Small intestine (tissue), 7 donors: ENCODE measurements around the gene CACNG4. TPM values are rescaled to one million over a fixed set of nuclear protein-coding genes. Genes with fewer than 3 reads are reported as not detected.

ENCODE experiments used
- DNase-seq, 2 donors: peaks; one replicate each; pipeline versions ENCODE4 v3.0.0 to v3.0.0-alpha.2; 2013
- FAIRE-seq: peaks from 2 replicates; lab custom pipeline; 2012; peaks lifted over from hg19 to GRCh38; lab: Jason Lieb, UNC
- H3K27ac ChIP-seq, 3 donors: one replicate each; pipeline ENCODE4 v1.5.1; 2013; ENCODE audit warnings: low read length in 2 of 3, mild to moderate bottlenecking in 2 of 3, control low read depth in 1 of 3, inconsistent platforms in 1 of 3, low read depth in 1 of 3, moderate library complexity in 1 of 3
- H3K27me3 ChIP-seq, 3 donors: one replicate each; pipeline ENCODE4 v1.6.1; 2013; ENCODE audit warnings: low read length in 3 of 3, inconsistent platforms in 1 of 3; ENCODE audit not compliant: control insufficient read depth in 3 of 3, insufficient read depth in 3 of 3
- H3K36me3 ChIP-seq, 3 donors: one replicate each; pipeline ENCODE4 v1.6.1; 2013; ENCODE audit warnings: low read length in 3 of 3, inconsistent platforms in 1 of 3, low read depth in 1 of 3, mild to moderate bottlenecking in 1 of 3, moderate library complexity in 1 of 3; ENCODE audit not compliant: control insufficient read depth in 3 of 3, insufficient read depth in 2 of 3
- H3K4me1 ChIP-seq, 3 donors: one replicate each; pipeline ENCODE4 v1.6.1; 2013; ENCODE audit warnings: low read length in 2 of 3, inconsistent platforms in 1 of 3, low read depth in 1 of 3, mild to moderate bottlenecking in 1 of 3, moderate library complexity in 1 of 3; ENCODE audit not compliant: control insufficient read depth in 3 of 3, insufficient read depth in 2 of 3
- H3K4me3 ChIP-seq, 3 donors: one replicate each; pipeline ENCODE4 v1.5.1; 2013; ENCODE audit warnings: low read length in 3 of 3, control low read depth in 1 of 3, inconsistent platforms in 1 of 3, low read depth in 1 of 3, mild to moderate bottlenecking in 1 of 3, moderate library complexity in 1 of 3
- H3K9me3 ChIP-seq, 2 donors: one replicate each; pipeline ENCODE4 v1.6.1; 2013; ENCODE audit warnings: low read depth in 1 of 2, low read length in 1 of 2; ENCODE audit not compliant: control insufficient read depth in 2 of 2, insufficient read depth in 1 of 2
- WGBS, 3 donors: extraction: QIAGEN DNeasy Blood & Tissue Kit; methylation state at CpG; one replicate each; pipeline ENCODE4 v1.1.7; 2013; 5-methylcytosine and 5-hydroxymethylcytosine counted together
- polyA plus RNA-seq, 4 donors: library from polyadenylated mRNA; stranded (reverse) in 3 of 4; unstranded in 1 of 4; fragments of 200-250 nt in 3 of 4; fragments of 120-200 nt in 1 of 4; gene quantifications; one replicate each; pipeline versions ENCODE4 v1.2.1 to v1.2.3, GENCODE V29; 2013
- donor health status: healthy with polysubstance abuse.
- donor health status: control.
- donor health status: control.
- donor health status: Bipolar disorder and iron deficiency.
- donor health status: healthy.

The CACNG4 gene
- polyA plus RNA-seq, 4 donors: 0.27 to 0.64 (median 0.51) TPM; not detected in 1

- DNase-seq (no peak), FAIRE-seq (no peak)
- Histone ChIP-seq H3K4me3 (no peak overlapping the region), H3K27me3 (no peaks in the 10 kb centered on the region), H3K27ac (no peak overlapping the region), H3K36me3 (no peaks in the 10 kb centered on the region), H3K9me3 (peaks cover 0 to 8% of the 10 kb centered on the region in 2 donors), H3K4me1 (no peaks in the 10 kb centered on the region)
- WGBS, 3 donors: 74 to 80% (median 78%) methylated on average over 8 of the region's 8 CpGs
These were observed 38.6 kb upstream of the CACNG4 start for GRCh38 chr17:66925811-66926500.

GRCh38 chr17:66928949-66929348, 35.6 kb upstream of the CACNG4 start:
- DNase-seq (no peak), FAIRE-seq (no peak)
- Histone ChIP-seq H3K27ac (no peak overlapping the region), H3K36me3 (no peaks in the 10 kb centered on the region), H3K4me3 (no peak overlapping the region), H3K9me3 (no peaks in the 10 kb centered on the region), H3K4me1 (no peaks in the 10 kb centered on the region), H3K27me3 (peaks cover 0 to 2% (median 0%) of the 10 kb centered on the region in 3 donors)
- 84 to 86% (median 85%) methylated on average over 5 of the region's 5 CpGs for WGBS, 3 donors

GRCh38 chr17:66929591-66929990, 34.9 kb upstream of the CACNG4 start:
- DNase-seq (no peak), FAIRE-seq (no peak)
- Histone ChIP-seq H3K36me3 (no peaks in the 10 kb centered on the region), H3K4me1 (no peaks in the 10 kb centered on the region), H3K9me3 (no peaks in the 10 kb centered on the region), H3K4me3 (no peak overlapping the region), H3K27ac (no peak overlapping the region), H3K27me3 (peaks cover 0 to 2% (median 0%) of the 10 kb centered on the region in 3 donors)
- WGBS, 3 donors: 12 to 33% (median 31%) methylated on average over 1 of the region's 1 CpG

GRCh38 chr17:66930933-66931332, 33.6 kb upstream of the CACNG4 start:
- H3K4me3 ChIP-seq: no peak overlapping the region
- no peaks in the 10 kb centered on the region for H3K4me1 ChIP-seq
- no peaks in the 10 kb centered on the region for H3K36me3 ChIP-seq
- FAIRE-seq: no peak
- DNase-seq: peak in 1 of 2 donors; percentile 7
- H3K27ac ChIP-seq: no peak overlapping the region
- WGBS, 3 donors: 47 to 68% (median 55%) methylated on average over 3 of the region's 3 CpGs
- peaks cover 0 to 2% (median 0%) of the 10 kb centered on the region in 3 donors for H3K27me3 ChIP-seq
- H3K9me3 ChIP-seq: no peaks in the 10 kb centered on the region

GRCh38 chr17:66932311-66932710, 32.2 kb upstream of the CACNG4 start:
- Histone ChIP-seq H3K9me3 (peaks cover 0 to 3% of the 10 kb centered on the region in 2 donors), H3K36me3 (no peaks in the 10 kb centered on the region), H3K4me3 (no peak overlapping the region), H3K4me1 (no peaks in the 10 kb centered on the region), H3K27ac (no peak overlapping the region), H3K27me3 (peaks cover 0 to 5% (median under 1%) of the 10 kb centered on the region in 3 donors)
- 57 to 69% (median 59%) methylated on average over 2 of the region's 2 CpGs for WGBS, 3 donors
- FAIRE-seq: no peak
- no peak for DNase-seq

- Histone ChIP-seq H3K4me1 (no peaks in the 10 kb centered on the region), H3K4me3 (no peak overlapping the region), H3K9me3 (peaks cover 0 to 11% of the 10 kb centered on the region in 2 donors), H3K27ac (no peak overlapping the region), H3K27me3 (peaks cover 0 to 12% (median 3%) of the 10 kb centered on the region in 3 donors), H3K36me3 (no peaks in the 10 kb centered on the region)
- no peak for DNase-seq
- no peak for FAIRE-seq
- WGBS, 3 donors: 52 to 69% (median 58%) methylated on average over 2 of the region's 2 CpGs
These were observed 30.5 kb upstream of the CACNG4 start for GRCh38 chr17:66934040-66934439.

- Histone ChIP-seq H3K27me3 (peaks cover 0 to 12% (median 3%) of the 10 kb centered on the region in 3 donors), H3K9me3 (peaks cover 0 to 11% of the 10 kb centered on the region in 2 donors), H3K4me1 (no peaks in the 10 kb centered on the region), H3K4me3 (no peak overlapping the region), H3K27ac (no peak overlapping the region), H3K36me3 (no peaks in the 10 kb centered on the region)
- DNase-seq (no peak), FAIRE-seq (no peak)
- WGBS, 3 donors: 94 to 96% (median 95%) methylated on average over 2 of the region's 2 CpGs
These were observed 28.8 kb upstream of the CACNG4 start for GRCh38 chr17:66935717-66936116.

- Histone ChIP-seq H3K36me3 (no peaks in the 10 kb centered on the region), H3K4me1 (no peaks in the 10 kb centered on the region), H3K4me3 (no peak overlapping the region), H3K27ac (no peak overlapping the region), H3K9me3 (peaks cover 0 to 11% of the 10 kb centered on the region in 2 donors), H3K27me3 (peaks cover 0 to 13% (median 3%) of the 10 kb centered on the region in 3 donors)
- DNase-seq (no peak), FAIRE-seq (no peak)
- 73 to 75% (median 74%) methylated on average over 8 to 10 of the region's 10 CpGs for WGBS, 3 donors
These were observed 25.9 kb upstream of the CACNG4 start for GRCh38 chr17:66938656-66939055.
